Measurements from ENCODE around the gene KLHDC4. TPM values are rescaled to one million over a fixed set of nuclear protein-coding genes. Genes with fewer than 3 reads are reported as not detected.

Gene KLHDC4
- total RNA-seq, 1 donor from 2014 or later, result 43.4 TPM

GRCh38 chr16:87766485-87766797, 655 bp upstream of the KLHDC4 start:
- peaks cover 5% of the 10 kb centered on the region for H3K36me3 Mint-ChIP-seq (ENCODE audit: low read depth, unreplicated experiment)
- H3K27me3 Mint-ChIP-seq (ENCODE audit: unreplicated experiment), result peaks cover 3% of the 10 kb centered on the region
- H3K4me1 Mint-ChIP-seq (ENCODE audit: unreplicated experiment), result no peaks in the 10 kb centered on the region
- peak overlapping the region; percentile 99 for H3K4me3 Mint-ChIP-seq (ENCODE audit: unreplicated experiment)
- TF ChIP-seq, protein P1, sequence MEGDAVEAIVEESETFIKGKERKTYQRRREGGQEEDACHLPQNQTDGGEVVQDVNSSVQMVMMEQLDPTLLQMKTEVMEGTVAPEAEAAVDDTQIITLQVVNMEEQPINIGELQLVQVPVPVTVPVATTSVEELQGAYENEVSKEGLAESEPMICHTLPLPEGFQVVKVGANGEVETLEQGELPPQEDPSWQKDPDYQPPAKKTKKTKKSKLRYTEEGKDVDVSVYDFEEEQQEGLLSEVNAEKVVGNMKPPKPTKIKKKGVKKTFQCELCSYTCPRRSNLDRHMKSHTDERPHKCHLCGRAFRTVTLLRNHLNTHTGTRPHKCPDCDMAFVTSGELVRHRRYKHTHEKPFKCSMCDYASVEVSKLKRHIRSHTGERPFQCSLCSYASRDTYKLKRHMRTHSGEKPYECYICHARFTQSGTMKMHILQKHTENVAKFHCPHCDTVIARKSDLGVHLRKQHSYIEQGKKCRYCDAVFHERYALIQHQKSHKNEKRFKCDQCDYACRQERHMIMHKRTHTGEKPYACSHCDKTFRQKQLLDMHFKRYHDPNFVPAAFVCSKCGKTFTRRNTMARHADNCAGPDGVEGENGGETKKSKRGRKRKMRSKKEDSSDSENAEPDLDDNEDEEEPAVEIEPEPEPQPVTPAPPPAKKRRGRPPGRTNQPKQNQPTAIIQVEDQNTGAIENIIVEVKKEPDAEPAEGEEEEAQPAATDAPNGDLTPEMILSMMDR (IDR thresholded peaks at IDR 0.05; ENCODE audit: unreplicated experiment), result no peak
- H3K27ac Mint-ChIP-seq (ENCODE audit: unreplicated experiment), result peak overlapping the region; percentile 88
- no peaks in the 10 kb centered on the region for H3K9me3 Mint-ChIP-seq (ENCODE audit: unreplicated experiment)
- DNase-seq (ENCODE audit: low spot score), result no peak

DNA sequence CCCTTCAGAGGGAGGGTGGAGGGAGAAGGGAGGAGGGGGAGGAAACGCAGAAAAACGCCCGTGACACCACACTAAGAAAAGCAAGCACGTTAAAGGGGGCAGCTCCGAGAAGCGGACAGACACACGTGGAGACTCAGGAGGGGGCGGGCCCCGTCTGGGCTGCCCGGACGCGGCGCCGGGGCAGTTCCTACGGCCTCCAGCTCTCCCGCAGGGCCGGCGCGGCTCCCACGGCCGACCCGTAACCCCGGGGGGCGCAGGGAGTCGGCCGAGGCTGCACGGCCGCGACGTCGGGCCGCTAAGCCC, 362 bp downstream of the KLHDC4 start:
- H3K4me1 Mint-ChIP-seq (ENCODE audit: unreplicated experiment), result no peaks in the 10 kb centered on the region
- H3K4me3 Mint-ChIP-seq (ENCODE audit: unreplicated experiment), result peak overlapping the region; percentile 99
- H3K36me3 Mint-ChIP-seq (ENCODE audit: low read depth, unreplicated experiment), result peaks cover 5% of the 10 kb centered on the region
- peak overlapping the region; percentile 80 for H3K27ac Mint-ChIP-seq (ENCODE audit: unreplicated experiment)
- no peaks in the 10 kb centered on the region for H3K9me3 Mint-ChIP-seq (ENCODE audit: unreplicated experiment)
- H3K27me3 Mint-ChIP-seq (ENCODE audit: unreplicated experiment), result peaks cover 3% of the 10 kb centered on the region
- DNase-seq (ENCODE audit: low spot score), result peak; percentile 24
- TF ChIP-seq, protein P1 (IDR thresholded peaks at IDR 0.05; ENCODE audit: unreplicated experiment), result no peak

GRCh38 chr16:87764600-87765472, 950 bp downstream of the KLHDC4 start:
- TF ChIP-seq, protein P1 (IDR thresholded peaks at IDR 0.05; ENCODE audit: unreplicated experiment), result no peak
- Mint-ChIP-seq H3K27me3 (ENCODE audit: unreplicated experiment) (peaks cover 3% of the 10 kb centered on the region), H3K36me3 (ENCODE audit: low read depth, unreplicated experiment) (peaks cover 5% of the 10 kb centered on the region), H3K27ac (ENCODE audit: unreplicated experiment) (peak overlapping the region; percentile 80), H3K9me3 (ENCODE audit: unreplicated experiment) (no peaks in the 10 kb centered on the region), H3K4me1 (ENCODE audit: unreplicated experiment) (no peaks in the 10 kb centered on the region), H3K4me3 (ENCODE audit: unreplicated experiment) (peak overlapping the region; percentile 92)
- no peak for DNase-seq (ENCODE audit: low spot score)

GRCh38 chr16:87762620-87763019, 3.2 kb downstream of the KLHDC4 start:
- Mint-ChIP-seq H3K9me3 (ENCODE audit: unreplicated experiment) (no peaks in the 10 kb centered on the region), H3K36me3 (ENCODE audit: low read depth, unreplicated experiment) (peaks cover 8% of the 10 kb centered on the region), H3K4me1 (ENCODE audit: unreplicated experiment) (no peaks in the 10 kb centered on the region), H3K27me3 (ENCODE audit: unreplicated experiment) (peaks cover 3% of the 10 kb centered on the region), H3K4me3 (ENCODE audit: unreplicated experiment) (peak overlapping the region; percentile 7), H3K27ac (ENCODE audit: unreplicated experiment) (no peak overlapping the region)
- DNase-seq (ENCODE audit: low spot score), result no peak
- TF ChIP-seq, protein P1 (IDR thresholded peaks at IDR 0.05; ENCODE audit: unreplicated experiment), result no peak

DNA sequence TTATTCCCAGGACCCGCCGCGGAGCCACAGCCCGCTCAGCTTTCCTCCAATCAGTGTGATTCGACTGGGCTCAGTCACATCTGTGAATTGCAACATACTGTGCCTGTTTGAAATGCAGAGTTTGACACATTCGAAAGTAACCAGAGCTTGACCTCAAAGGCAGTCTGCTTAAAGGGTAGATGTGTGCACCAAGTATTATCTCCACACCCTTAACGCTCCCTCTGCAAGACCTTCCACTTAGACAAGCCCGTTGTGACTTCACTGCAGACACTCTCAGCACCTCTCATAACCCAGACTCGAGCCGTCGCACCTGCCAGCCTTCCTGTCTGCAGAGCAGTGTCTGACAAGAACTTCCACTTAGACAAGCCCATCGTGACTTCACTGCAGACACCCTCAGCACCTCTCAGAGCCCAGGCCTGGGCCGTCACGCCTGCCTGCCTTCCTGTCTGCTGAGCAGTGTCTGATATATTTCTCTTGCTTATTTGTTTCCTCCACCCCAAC, 3.7 kb downstream of the KLHDC4 start:
- TF ChIP-seq, protein P1 (IDR thresholded peaks at IDR 0.05; ENCODE audit: unreplicated experiment), result no peak
- Mint-ChIP-seq H3K36me3 (ENCODE audit: low read depth, unreplicated experiment) (peaks cover 8% of the 10 kb centered on the region), H3K4me1 (ENCODE audit: unreplicated experiment) (no peaks in the 10 kb centered on the region), H3K4me3 (ENCODE audit: unreplicated experiment) (no peak overlapping the region), H3K27ac (ENCODE audit: unreplicated experiment) (no peak overlapping the region), H3K9me3 (ENCODE audit: unreplicated experiment) (no peaks in the 10 kb centered on the region), H3K27me3 (ENCODE audit: unreplicated experiment) (peaks cover 3% of the 10 kb centered on the region)
- DNase-seq (ENCODE audit: low spot score), result no peak
